HepG2 (cell line): ENCODE measurements around the gene NFAT5. TPM values are rescaled to one million over a fixed set of nuclear protein-coding genes. Genes with fewer than 3 reads are reported as not detected.
A peak's percentile ranks its signal among the peaks of the same experiment; 100 is the strongest.

ENCODE experiments used
- ADNP ChIP-seq: sonication (generic); formaldehyde crosslinking; IDR thresholded peaks from 2 replicates; pipeline ENCODE4 v1.4.0; 2020; ENCODE audit warnings: missing genetic modification reagents
- ARHGAP35 ChIP-seq: sonication (generic); formaldehyde crosslinking; IDR thresholded peaks from 2 replicates; pipeline ENCODE4 v1.9.0; 2022; ENCODE audit warnings: mild to moderate bottlenecking, inconsistent platforms, moderate library complexity, missing genetic modification reagents, borderline replicate concordance
- ARID4A ChIP-seq: sonication (generic); formaldehyde crosslinking; IDR thresholded peaks from 2 replicates; pipeline ENCODE4 v1.5.0; 2020; ENCODE audit warnings: mild to moderate bottlenecking, missing genetic modification reagents, borderline replicate concordance
- ATM ChIP-seq: fragments of 450-650 bp; IDR thresholded peaks from 2 replicates; pipeline ENCODE4 v1.7.1; 2017; ENCODE audit warnings: mild to moderate bottlenecking, borderline replicate concordance
- GFI1 ChIP-seq: sonication (generic); formaldehyde crosslinking; IDR thresholded peaks from 2 replicates; pipeline ENCODE4 v1.5.0; 2020; ENCODE audit warnings: missing genetic modification reagents, mild to moderate bottlenecking, borderline replicate concordance
- IKZF4 ChIP-seq: sonication (generic); formaldehyde crosslinking; IDR thresholded peaks from 2 replicates; pipeline ENCODE4 v1.5.1; 2020; ENCODE audit warnings: borderline replicate concordance, mild to moderate bottlenecking, low read depth, missing genetic modification reagents; ENCODE audit errors: not compliant biosample characterization
- JUN ChIP-seq: sonication (generic); formaldehyde crosslinking; IDR thresholded peaks from 2 replicates; pipeline ENCODE4 v1.4.0; 2020; ENCODE audit warnings: mild to moderate bottlenecking, missing genetic modification reagents
- JUND ChIP-seq: sonication (generic); formaldehyde crosslinking; IDR thresholded peaks from 2 replicates; pipeline ENCODE4 v1.8.0; 2022; ENCODE audit warnings: mild to moderate bottlenecking, missing genetic modification reagents
- MIER2 ChIP-seq: IDR thresholded peaks from 2 replicates; pipeline ENCODE4 v1.6.1; 2016; ENCODE audit warnings: missing biosample characterization, missing genetic modification reagents
- PAF1 ChIP-seq: IDR thresholded peaks from 2 replicates; pipeline ENCODE4 v1.6.1; 2016; ENCODE audit warnings: missing genetic modification reagents, missing compliant biosample characterization
- POLR2G ChIP-seq: fragments of 200-400 bp; formaldehyde crosslinking; IDR thresholded peaks from 2 replicates; pipeline ENCODE4 v1.6.1; 2018; ENCODE audit warnings: mild to moderate bottlenecking, low read depth, low read length, moderate library complexity
- SALL2 ChIP-seq: sonication (generic); formaldehyde crosslinking; IDR thresholded peaks from 2 replicates; pipeline ENCODE4 v1.8.1; 2023; ENCODE audit warnings: mild to moderate bottlenecking, missing genetic modification reagents, inconsistent platforms
- SNAI1 ChIP-seq: sonication (generic); formaldehyde crosslinking; IDR thresholded peaks from 2 replicates; pipeline ENCODE4 v1.5.0; 2020; ENCODE audit warnings: mild to moderate bottlenecking, missing genetic modification reagents, borderline replicate concordance
- SOX13 ChIP-seq, 3 experiments: fragments of 450-650 bp in 1 of 3; sonication (generic) in 1 of 3; formaldehyde crosslinking in 1 of 3; IDR thresholded peaks in 2 of 3; conservative IDR thresholded peaks in 1 of 3; 2 replicates each; pipeline versions ENCODE4 v1.5.0 to v1.6.1; 2016 to 2020; ENCODE audit warnings: antibody characterized with exemption in 1 of 3, mild to moderate bottlenecking in 1 of 3, missing compliant biosample characterization in 1 of 3, missing genetic modification reagents in 1 of 3, moderate library complexity in 1 of 3
- TRIM24 ChIP-seq: sonication (generic); formaldehyde crosslinking; IDR thresholded peaks from 2 replicates; pipeline ENCODE4 v1.8.0; 2022; ENCODE audit warnings: mild to moderate bottlenecking, missing genetic modification reagents
- ZBTB49 ChIP-seq: sonication (generic); formaldehyde crosslinking; IDR thresholded peaks from 2 replicates; pipeline ENCODE4 v1.4.0; 2020; ENCODE audit warnings: missing genetic modification reagents, borderline replicate concordance
- ZNF367 ChIP-seq: sonication (generic); formaldehyde crosslinking; IDR thresholded peaks from 2 replicates; pipeline ENCODE4 v1.4.0; 2020; ENCODE audit warnings: missing genetic modification reagents, borderline replicate concordance
- ZNF451 ChIP-seq: sonication (generic); formaldehyde crosslinking; IDR thresholded peaks from 2 replicates; pipeline ENCODE4 v1.5.0; 2020; ENCODE audit warnings: mild to moderate bottlenecking, missing genetic modification reagents
- ZNF724P ChIP-seq: sonication (generic); formaldehyde crosslinking; IDR thresholded peaks from 2 replicates; pipeline ENCODE4 v1.8.0; 2022; ENCODE audit warnings: missing genetic modification reagents, borderline replicate concordance
- ZNF780A ChIP-seq: sonication (generic); formaldehyde crosslinking; IDR thresholded peaks from 2 replicates; pipeline ENCODE4 v1.8.0; 2022; ENCODE audit warnings: mild to moderate bottlenecking, missing genetic modification reagents, moderate library complexity
- ZSCAN9 ChIP-seq: IDR thresholded peaks from 2 replicates; pipeline ENCODE4 v1.6.1; 2016; ENCODE audit warnings: borderline replicate concordance
- polyA plus RNA-seq, 8 experiments: library from polyadenylated mRNA; depleted of rRNA in 3 of 8; stranded (reverse) in 7 of 8; unstranded in 1 of 8; fragments of >200 nt; fragmentation: Illumina TruSeq in 4 of 8; extraction: Trizol in 4 of 8; gene quantifications; 2 replicates each; pipeline versions ENCODE4 v1.2.1 to v1.2.3, GENCODE V29; 2011 to 2016; ENCODE audit warnings: low read depth in 4 of 8, missing spikeins in 1 of 8, mixed read lengths in 1 of 8; ENCODE audit not compliant: insufficient read depth in 1 of 8
- total RNA-seq, 5 experiments: library from RNA; depleted of rRNA; stranded (reverse); fragments of >200 nt; fragmentation: Illumina TruSeq; extraction: Trizol; gene quantifications; 2 replicates each; pipeline ENCODE4 v1.2.3, GENCODE V29; 2016; ENCODE audit warnings: low read depth in 1 of 5
- TF ChIP-seq, protein P1 (sequence below): sonication (generic); formaldehyde crosslinking; IDR thresholded peaks from 2 replicates; pipeline ENCODE4 v1.5.0; 2020; ENCODE audit warnings: missing genetic modification reagents

Gene NFAT5
- total and polyA plus RNA-seq, 2 of the 13 experiments (the other 11 are each of a cell fraction or from before 2014, with no cell fraction given), result 20.5 to 54.3 TPM

GRCh38 chr16:69725480-69726312, 159.9 kb downstream of the NFAT5 start (continued):
- TF ChIP-seq SALL2 (CRISPR knock-in tag), result 0 out of 2 replicates have a peak, but pooled peaks have one; percentile 38
- no peak for TF ChIP-seq ZBTB49 (CRISPR knock-in tag)
- TF ChIP-seq JUN (CRISPR knock-in tag), result no peak
- no peak for TF ChIP-seq GFI1 (CRISPR knock-in tag)
- no peak for TF ChIP-seq MIER2 (CRISPR knock-in tag)
- TF ChIP-seq, protein P1, sequence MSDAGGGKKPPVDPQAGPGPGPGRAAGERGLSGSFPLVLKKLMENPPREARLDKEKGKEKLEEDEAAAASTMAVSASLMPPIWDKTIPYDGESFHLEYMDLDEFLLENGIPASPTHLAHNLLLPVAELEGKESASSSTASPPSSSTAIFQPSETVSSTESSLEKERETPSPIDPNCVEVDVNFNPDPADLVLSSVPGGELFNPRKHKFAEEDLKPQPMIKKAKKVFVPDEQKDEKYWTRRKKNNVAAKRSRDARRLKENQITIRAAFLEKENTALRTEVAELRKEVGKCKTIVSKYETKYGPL (CRISPR knock-in tag), result no peak
- no peak for TF ChIP-seq ZNF451 (CRISPR knock-in tag)
- no peak for TF ChIP-seq ZSCAN9 (CRISPR knock-in tag)
- TF ChIP-seq IKZF4, result no peak
- TF ChIP-seq ARID4A (CRISPR knock-in tag), result 0 out of 2 replicates have a peak, but pooled peaks have one; percentile 13
- no peak for TF ChIP-seq ATM
- TF ChIP-seq ARHGAP35 (CRISPR knock-in tag), result no peak
- TF ChIP-seq SOX13 (IDR thresholded peaks at IDR 0.05), result no peak
- no peak for TF ChIP-seq SOX13 (CRISPR knock-in tag; conservative IDR thresholded peaks at IDR 0.05 in 1 of 2, IDR thresholded peaks at IDR 0.05 in 1 of 2)
- TF ChIP-seq ZNF780A (CRISPR knock-in tag), result no peak
- no peak for TF ChIP-seq PAF1 (CRISPR knock-in tag)
- TF ChIP-seq ADNP (CRISPR knock-in tag), result 0 out of 2 replicates have a peak, but pooled peaks have one; percentile 35
- no peak for TF ChIP-seq ZNF367 (CRISPR knock-in tag)
- no peak for TF ChIP-seq SNAI1 (CRISPR knock-in tag)
- no peak for TF ChIP-seq TRIM24 (CRISPR knock-in tag)
- TF ChIP-seq POLR2G, result peak; percentile 46; the same call in 1 of the 2 replicates
- TF ChIP-seq JUND (CRISPR knock-in tag), result no peak
- TF ChIP-seq ZNF724P, result no peak
